Stimulated activated CD8-positive, alpha-beta memory T cell treated with anti-CD3 and anti-CD28 coated beads, Interleukin-7, amount 100 ng/mL, for 24 hours (primary cell): ENCODE measurements around the gene BRCA2.

Experiments used
- DNase-seq: peaks from one replicate; pipeline ENCODE4 v3.0.0-alpha.2; 2020; ENCODE audit warnings: low read depth

BRCA2 gene

GRCh38 chr13:32428581-32429432 is 113.5 kb downstream of the BRCA2 start:
- no peak for DNase-seq

- DNase-seq, result no peak
These were observed 114.2 kb downstream of the BRCA2 start for GRCh38 chr13:32429433-32429909.

DNA sequence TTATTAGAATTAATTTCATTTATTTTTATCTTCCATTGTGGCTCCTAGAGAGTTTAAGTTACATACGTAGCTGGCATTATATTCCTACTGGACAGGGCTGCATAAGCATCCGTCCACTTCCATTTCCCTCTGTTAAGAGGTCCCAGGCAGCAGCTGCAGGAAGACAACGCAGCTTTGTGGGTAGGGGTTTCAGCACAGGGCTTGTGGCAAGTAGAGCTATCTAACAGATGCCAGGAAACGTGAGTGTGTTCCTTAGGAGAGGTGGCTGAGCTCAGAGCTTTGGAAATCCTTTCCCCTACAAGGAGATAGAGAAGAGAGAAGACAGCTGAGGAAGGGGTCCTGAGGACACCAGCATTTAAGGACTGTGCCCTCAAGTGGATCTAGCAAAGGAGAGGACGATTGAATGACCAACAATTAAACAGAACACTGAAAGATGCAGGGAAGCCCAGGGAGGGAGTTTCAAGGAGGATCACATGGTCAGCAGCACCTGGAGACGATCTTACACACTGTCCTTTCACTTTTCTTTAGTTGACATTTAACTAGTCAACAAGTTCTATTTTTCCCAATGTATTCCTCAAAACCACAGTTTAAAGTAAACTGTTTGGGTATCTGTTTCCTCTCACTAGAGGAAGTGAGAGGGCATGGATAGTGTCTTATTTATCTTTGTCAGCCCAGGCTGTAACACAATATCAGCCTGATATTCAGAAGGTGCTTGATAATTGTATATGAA is 114.9 kb downstream of the BRCA2 start:
- DNase-seq, result no peak

- DNase-seq, result no peak
These were observed 116.1 kb downstream of the BRCA2 start for GRCh38 chr13:32431361-32431760.

DNA sequence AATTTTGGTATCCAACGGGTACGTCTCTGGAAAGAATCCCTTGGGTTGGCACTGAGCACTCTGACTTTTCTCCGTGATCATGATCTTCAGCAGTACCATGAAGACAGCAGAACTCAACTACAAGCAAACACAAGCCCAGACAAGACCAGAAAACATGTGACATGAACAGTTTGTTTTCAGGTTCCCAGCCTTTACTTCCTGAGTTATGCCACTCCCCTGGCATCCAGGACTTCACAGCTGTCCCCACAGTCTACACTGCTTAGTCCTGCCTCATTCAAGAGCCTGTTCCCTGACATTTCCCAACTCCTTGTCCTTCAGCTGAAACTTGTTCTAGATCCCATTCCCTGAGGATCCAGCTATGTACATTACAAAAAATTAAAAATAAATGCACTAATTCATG is 117.5 kb downstream of the BRCA2 start:
- no peak for DNase-seq

- no peak for DNase-seq
These were observed 123.6 kb downstream of the BRCA2 start for GRCh38 chr13:32438871-32439270.

DNA sequence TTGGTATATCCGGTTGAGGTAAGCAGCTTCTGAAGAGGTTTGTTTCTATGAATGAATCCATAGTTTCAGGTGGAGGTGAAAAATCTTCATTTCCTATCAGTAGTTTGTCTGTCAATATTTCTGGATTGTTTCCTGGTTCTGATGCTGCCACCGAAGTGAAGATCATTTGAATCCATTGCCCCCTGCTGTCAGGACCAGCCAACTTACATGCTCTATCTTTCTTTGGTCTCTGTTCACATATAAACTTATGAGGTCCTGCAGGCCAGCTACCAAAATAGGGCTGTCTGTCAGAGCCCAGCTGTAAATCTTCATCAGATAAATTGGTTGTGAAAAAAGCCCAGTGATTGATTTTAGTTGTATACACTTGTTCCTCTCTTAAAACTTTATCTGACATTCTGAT is 127.8 kb downstream of the BRCA2 start:
- no peak for DNase-seq

- DNase-seq, result no peak
These were observed 130.2 kb downstream of the BRCA2 start for GRCh38 chr13:32445461-32445860.

- no peak for DNase-seq
These were observed 130.9 kb downstream of the BRCA2 start for GRCh38 chr13:32446220-32446619.

DNA sequence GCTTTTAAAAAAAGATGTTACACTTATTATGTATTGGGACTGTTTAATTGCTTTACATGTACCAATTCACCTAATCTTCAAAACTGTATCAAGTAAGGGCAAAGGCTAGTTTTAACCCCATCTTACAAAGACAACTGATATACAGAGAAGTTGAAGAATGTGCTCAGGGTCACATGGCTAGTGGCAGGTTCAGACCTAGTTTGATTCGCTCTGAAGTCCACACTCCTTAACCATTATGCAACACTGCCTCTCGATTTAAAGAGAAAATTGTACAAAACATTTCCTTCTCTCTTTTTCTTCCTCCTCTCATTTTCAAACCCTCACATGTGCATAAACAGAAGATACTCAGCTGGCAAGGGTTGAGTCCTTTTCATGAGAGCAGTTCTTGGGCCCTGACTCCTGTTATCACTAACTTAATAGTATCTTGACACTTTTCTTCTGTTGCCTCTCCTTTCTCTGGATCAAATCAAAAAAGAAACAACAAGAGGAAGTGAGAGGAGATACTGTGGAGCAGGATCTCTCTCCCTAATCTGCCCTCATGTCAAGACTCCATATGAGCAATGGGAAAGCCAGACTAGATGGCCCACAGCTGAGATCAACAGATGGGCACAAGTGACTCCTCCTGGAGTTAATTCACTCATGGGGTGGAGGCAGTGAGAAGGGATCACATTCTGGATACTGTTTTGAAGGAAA is 131.6 kb downstream of the BRCA2 start:
- DNase-seq, result no peak

DNA sequence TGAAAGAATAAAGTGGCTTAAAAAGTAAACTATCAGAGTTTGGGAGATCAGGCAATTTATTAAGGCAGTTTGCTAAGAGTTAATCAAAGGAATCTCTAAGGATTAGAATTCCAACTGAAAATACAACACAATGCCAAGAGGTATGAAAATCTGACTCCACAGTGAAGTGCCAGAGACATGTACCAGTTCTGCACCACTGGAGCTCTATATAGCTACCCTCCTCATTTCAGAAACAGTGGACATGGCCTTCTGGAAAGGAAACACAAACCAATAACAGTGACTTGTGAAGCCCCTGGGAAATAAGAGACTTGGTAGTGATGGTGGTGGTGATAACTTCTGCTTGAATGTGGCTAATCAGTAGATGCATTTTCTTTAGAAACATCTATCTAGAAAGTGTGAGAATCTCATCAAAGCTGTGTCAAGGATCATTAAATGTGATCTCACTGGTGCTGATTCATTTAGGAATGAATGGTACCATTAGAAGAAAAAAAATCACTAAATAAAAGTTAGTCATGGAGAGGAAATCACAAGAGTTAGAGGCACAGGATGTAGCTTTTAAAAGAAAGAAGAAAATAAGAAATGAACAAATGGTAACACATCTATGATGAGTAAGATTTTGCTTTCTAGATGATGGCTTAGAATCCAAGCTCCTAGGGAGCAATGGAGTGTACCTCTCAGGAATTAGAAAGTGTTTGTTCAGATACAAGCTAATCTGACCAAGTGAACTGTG is 132.8 kb downstream of the BRCA2 start:
- no peak for DNase-seq

DNA sequence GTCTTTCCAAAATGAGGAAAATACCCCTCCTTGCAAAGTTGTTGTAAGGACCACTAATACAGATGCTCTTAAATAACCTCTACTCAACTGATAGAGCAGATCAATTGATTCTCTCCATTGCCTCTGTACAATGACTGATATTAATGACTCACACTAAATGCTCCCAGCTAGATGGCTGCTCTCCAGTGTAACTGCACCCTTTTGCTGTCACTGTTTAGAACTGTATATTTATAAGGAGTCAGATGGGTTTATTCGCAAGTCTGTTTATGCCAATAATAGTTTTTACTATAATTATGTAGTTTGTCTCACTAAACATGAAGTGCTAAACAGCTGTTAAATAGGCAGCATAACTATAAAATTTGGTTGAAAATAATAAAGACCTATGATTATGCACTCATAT is 133.7 kb downstream of the BRCA2 start:
- no peak for DNase-seq
